KMS-11 (cell line): Measurements from ENCODE around the gene RYR2.

Experiments used
- H2AFZ ChIP-seq: fragments of 200-600 bp; sonication (generic); 2 replicates; pipeline ENCODE4 v1.6.1; 2016; ENCODE audit warnings: antibody characterized with exemption, mixed run types, low read depth
- H3K27ac ChIP-seq: fragments of 200-600 bp; sonication (generic); 2 replicates; pipeline ENCODE4 v1.6.1; 2016; ENCODE audit warnings: mild to moderate bottlenecking, mixed run types
- H3K27me3 ChIP-seq: fragments of 200-600 bp; sonication (generic); 2 replicates; pipeline ENCODE4 v1.6.1; 2017; ENCODE audit warnings: mild to moderate bottlenecking, low read depth, mixed run types, moderate library complexity; ENCODE audit not compliant: insufficient read depth
- H3K36me3 ChIP-seq: fragments of 200-600 bp; sonication (generic); 2 replicates; pipeline ENCODE4 v1.6.1; 2017; ENCODE audit warnings: mild to moderate bottlenecking, mixed run types; ENCODE audit not compliant: insufficient read depth
- H3K4me1 ChIP-seq: fragments of 200-600 bp; sonication (generic); 2 replicates; pipeline ENCODE4 v1.6.1; 2016; ENCODE audit warnings: mild to moderate bottlenecking, low read depth, mixed run types; ENCODE audit not compliant: poor library complexity, severe bottlenecking
- H3K4me2 ChIP-seq: fragments of 200-600 bp; sonication (generic); 2 replicates; pipeline ENCODE4 v1.7.0; 2016; ENCODE audit warnings: mild to moderate bottlenecking, mixed run types
- H3K4me3 ChIP-seq: fragments of 200-600 bp; sonication (generic); IDR thresholded peaks from 2 replicates; pipeline ENCODE4 v1.6.1; 2017; ENCODE audit warnings: low read depth, low read length, mixed read lengths; ENCODE audit not compliant: insufficient read depth
- H3K79me2 ChIP-seq: fragments of 200-600 bp; sonication (generic); 2 replicates; pipeline ENCODE4 v1.6.1; 2016; ENCODE audit warnings: low read depth, mixed run types; ENCODE audit not compliant: insufficient read depth
- H3K9ac ChIP-seq: fragments of 200-600 bp; sonication (generic); 2 replicates; pipeline ENCODE4 v1.6.1; 2016; ENCODE audit warnings: mild to moderate bottlenecking, mixed run types
- H4K20me1 ChIP-seq: fragments of 200-600 bp; sonication (generic); 2 replicates; pipeline ENCODE4 v1.6.1; 2016; ENCODE audit warnings: mild to moderate bottlenecking, mixed run types; ENCODE audit not compliant: insufficient read depth
- TF ChIP-seq, protein P1 (sequence below): fragments of 200-600 bp; sonication (generic); conservative IDR thresholded peaks from 2 replicates; pipeline ENCODE4 v1.6.1; 2017; ENCODE audit warnings: low read depth, mild to moderate bottlenecking, antibody characterized with exemption, low read length, moderate library complexity, mixed read lengths

The RYR2 gene

DNA sequence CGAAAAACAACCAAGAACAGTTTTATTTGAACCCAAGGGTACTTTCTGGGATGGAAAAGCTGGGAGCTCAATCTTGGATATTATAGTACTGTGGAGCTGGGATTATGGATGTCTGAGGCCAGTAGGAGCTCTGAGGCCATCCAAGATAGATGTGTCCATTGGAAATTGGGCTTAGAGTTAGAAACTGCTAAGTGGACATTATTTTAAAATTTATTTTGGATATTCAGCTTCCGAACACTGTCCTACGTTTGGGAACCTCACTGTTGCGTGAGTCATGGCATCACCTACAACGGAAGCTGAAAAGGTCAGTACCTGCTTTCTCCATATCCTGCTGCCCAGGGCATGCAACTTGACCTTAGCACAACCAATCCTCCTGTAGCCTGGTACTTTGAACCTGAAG, 61.0 kb downstream of the RYR2 start:
- TF ChIP-seq, protein P1, sequence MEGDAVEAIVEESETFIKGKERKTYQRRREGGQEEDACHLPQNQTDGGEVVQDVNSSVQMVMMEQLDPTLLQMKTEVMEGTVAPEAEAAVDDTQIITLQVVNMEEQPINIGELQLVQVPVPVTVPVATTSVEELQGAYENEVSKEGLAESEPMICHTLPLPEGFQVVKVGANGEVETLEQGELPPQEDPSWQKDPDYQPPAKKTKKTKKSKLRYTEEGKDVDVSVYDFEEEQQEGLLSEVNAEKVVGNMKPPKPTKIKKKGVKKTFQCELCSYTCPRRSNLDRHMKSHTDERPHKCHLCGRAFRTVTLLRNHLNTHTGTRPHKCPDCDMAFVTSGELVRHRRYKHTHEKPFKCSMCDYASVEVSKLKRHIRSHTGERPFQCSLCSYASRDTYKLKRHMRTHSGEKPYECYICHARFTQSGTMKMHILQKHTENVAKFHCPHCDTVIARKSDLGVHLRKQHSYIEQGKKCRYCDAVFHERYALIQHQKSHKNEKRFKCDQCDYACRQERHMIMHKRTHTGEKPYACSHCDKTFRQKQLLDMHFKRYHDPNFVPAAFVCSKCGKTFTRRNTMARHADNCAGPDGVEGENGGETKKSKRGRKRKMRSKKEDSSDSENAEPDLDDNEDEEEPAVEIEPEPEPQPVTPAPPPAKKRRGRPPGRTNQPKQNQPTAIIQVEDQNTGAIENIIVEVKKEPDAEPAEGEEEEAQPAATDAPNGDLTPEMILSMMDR, result no peak
- H3K27me3 ChIP-seq, result no peaks in the 10 kb centered on the region
- no peaks in the 10 kb centered on the region for H3K79me2 ChIP-seq
- no peak overlapping the region for H2AFZ ChIP-seq
- H4K20me1 ChIP-seq, result no peaks in the 10 kb centered on the region
- no peak overlapping the region for H3K27ac ChIP-seq
- no peak overlapping the region for H3K9ac ChIP-seq
- no peaks in the 10 kb centered on the region for H3K36me3 ChIP-seq
- H3K4me2 ChIP-seq, result no peak overlapping the region
- H3K4me3 ChIP-seq, result no peak overlapping the region
- H3K4me1 ChIP-seq, result no peaks in the 10 kb centered on the region

DNA sequence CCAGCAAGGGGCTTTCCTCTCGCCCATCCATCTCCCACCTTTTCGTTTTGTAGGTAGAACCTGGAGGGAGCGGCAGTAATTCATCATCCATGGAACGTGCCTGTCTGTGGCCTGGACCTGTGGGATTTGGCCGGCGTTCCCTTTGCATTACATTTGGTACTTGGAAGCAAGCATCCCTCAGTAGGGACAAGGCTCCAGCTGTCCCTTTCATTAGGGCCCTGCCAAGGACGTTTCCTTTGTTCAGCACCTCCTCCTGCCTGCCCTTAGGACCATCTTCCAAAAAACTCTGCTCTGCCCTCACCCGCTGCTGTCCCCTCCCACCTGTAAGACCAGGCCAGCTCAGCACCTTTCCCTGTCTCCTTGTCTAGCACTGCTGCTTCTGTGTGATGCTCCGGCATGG, 62.1 kb downstream of the RYR2 start:
- TF ChIP-seq, protein P1, result no peak
- H3K27me3 ChIP-seq, result no peaks in the 10 kb centered on the region
- H3K9ac ChIP-seq, result no peak overlapping the region
- H3K4me2 ChIP-seq, result no peak overlapping the region
- no peaks in the 10 kb centered on the region for H3K36me3 ChIP-seq
- H3K4me3 ChIP-seq, result no peak overlapping the region
- H2AFZ ChIP-seq, result no peak overlapping the region
- H3K4me1 ChIP-seq, result no peaks in the 10 kb centered on the region
- H3K27ac ChIP-seq, result no peak overlapping the region
- no peaks in the 10 kb centered on the region for H4K20me1 ChIP-seq
- H3K79me2 ChIP-seq, result no peaks in the 10 kb centered on the region

DNA sequence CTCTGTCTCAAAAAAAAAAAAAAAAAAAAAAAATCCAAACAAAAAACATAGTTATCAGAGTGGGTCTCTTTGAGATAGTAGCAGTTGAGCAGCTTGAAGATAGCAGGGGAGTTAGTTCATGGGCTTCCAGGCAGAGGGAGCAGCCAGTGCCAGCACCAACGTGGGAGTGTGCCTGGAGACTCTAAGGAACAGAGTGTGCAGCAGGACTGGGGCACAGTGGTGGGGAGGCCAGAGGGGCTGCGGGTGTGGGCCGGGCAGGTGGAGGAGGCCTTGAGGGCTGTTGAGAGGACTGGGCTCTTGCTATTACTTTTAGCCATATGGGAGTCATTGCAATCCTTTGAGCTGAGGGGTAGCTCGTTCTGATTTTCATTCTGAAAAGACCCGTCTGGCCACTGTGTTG, 63.8 kb downstream of the RYR2 start:
- H3K79me2 ChIP-seq, result no peaks in the 10 kb centered on the region
- H3K9ac ChIP-seq, result no peak overlapping the region
- H3K27ac ChIP-seq, result no peak overlapping the region
- H3K36me3 ChIP-seq, result no peaks in the 10 kb centered on the region
- no peak overlapping the region for H3K4me2 ChIP-seq
- H3K27me3 ChIP-seq, result no peaks in the 10 kb centered on the region
- H4K20me1 ChIP-seq, result no peaks in the 10 kb centered on the region
- TF ChIP-seq, protein P1, result no peak
- H3K4me1 ChIP-seq, result no peaks in the 10 kb centered on the region
- H2AFZ ChIP-seq, result no peak overlapping the region
- no peak overlapping the region for H3K4me3 ChIP-seq

DNA sequence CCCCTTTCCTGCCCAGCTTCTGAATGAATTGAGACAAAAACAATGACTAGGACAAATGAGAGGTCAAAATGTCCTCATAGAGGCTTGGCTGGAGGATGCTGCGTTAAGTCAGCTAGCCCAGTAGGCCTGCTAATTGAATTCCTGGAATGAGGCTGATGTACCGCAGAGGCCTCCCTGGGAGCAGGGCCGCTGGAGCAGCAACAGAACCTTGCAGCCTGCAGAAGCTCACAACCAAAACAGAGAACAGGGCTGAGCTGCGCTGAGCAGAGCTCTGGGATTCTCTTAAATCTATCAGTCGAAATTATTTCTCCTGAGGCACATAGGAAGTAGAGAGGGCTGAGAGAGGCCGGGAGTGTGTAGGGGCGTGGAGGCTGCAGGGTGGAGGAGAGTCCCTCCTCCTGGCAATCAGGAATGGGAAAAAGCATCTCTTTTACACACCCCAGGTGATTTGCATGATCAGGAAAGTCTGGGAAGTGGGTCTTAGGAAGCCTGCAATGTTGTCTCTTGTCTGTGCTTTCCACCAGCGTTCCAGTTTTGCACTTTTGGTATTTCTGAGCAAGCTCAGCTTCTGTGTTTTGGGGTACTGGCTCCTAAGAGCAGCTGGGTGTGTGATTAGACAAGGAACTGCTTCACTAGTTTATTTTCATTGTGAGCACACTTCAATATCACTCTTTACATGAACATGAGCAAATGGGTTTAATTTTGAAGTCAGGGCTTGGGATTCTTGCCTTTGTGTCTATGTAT, 66.5 kb downstream of the RYR2 start:
- no peak overlapping the region for H3K4me2 ChIP-seq
- TF ChIP-seq, protein P1, result no peak
- no peaks in the 10 kb centered on the region for H3K27me3 ChIP-seq
- no peak overlapping the region for H3K4me3 ChIP-seq
- H3K9ac ChIP-seq, result no peak overlapping the region
- H3K27ac ChIP-seq, result no peak overlapping the region
- no peak overlapping the region for H2AFZ ChIP-seq
- no peaks in the 10 kb centered on the region for H3K36me3 ChIP-seq
- H4K20me1 ChIP-seq, result no peaks in the 10 kb centered on the region
- H3K79me2 ChIP-seq, result no peaks in the 10 kb centered on the region
- H3K4me1 ChIP-seq, result no peaks in the 10 kb centered on the region
